Stimulated activated CD4-positive, alpha-beta T cell treated with anti-CD3 and anti-CD28 coated beads, Interleukin-4, amount 100 ng/mL, for 48 hours (primary cell): ENCODE results near the gene EPHB2.

Experiments
- DNase-seq, 2 donors: peaks; one replicate each; pipeline ENCODE4 v3.0.0-alpha.2; 2020; ENCODE audit warnings: low read depth in 2 of 2

Gene EPHB2

GRCh38 chr1:22949822-22950331 lies 239.2 kb downstream of the EPHB2 start:
- no peak for DNase-seq

DNA sequence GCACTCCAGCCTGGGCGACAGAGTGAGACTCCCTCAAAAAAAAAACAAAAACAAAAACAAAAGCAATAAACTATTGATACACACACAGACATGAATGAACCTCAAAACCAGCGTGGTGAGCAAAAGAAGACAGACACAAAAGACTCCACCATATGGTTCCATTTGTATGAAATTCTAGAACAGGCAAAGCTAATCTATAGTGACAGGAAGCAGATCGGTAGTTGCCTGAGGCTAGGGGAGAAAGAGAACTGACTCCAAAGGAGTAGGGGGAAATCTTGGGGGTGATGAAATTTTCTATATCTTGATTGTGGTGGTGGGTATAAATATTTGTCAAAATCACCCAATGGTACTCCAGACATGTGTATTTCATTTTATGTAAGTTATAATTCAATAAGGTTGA lies 241.2 kb downstream of the EPHB2 start:
- no peak for DNase-seq

DNA sequence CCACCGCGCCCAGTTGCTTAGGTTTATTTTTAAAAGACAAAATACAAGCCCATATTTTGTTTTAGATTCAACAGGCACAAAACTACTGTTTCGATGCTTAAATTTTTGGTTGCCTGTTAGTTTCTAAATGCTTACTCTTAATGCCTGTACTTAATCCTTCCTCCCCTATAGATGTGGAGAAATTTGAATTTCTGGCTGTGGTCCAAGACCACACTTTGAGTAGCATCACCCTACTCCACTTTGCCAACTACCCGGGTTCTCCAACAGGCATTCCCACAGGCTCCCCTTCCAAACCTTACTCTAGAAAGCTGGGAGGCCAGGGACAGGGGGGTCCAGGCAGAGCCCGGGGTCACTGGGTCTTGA lies 242.0 kb downstream of the EPHB2 start:
- no peak for DNase-seq

DNA sequence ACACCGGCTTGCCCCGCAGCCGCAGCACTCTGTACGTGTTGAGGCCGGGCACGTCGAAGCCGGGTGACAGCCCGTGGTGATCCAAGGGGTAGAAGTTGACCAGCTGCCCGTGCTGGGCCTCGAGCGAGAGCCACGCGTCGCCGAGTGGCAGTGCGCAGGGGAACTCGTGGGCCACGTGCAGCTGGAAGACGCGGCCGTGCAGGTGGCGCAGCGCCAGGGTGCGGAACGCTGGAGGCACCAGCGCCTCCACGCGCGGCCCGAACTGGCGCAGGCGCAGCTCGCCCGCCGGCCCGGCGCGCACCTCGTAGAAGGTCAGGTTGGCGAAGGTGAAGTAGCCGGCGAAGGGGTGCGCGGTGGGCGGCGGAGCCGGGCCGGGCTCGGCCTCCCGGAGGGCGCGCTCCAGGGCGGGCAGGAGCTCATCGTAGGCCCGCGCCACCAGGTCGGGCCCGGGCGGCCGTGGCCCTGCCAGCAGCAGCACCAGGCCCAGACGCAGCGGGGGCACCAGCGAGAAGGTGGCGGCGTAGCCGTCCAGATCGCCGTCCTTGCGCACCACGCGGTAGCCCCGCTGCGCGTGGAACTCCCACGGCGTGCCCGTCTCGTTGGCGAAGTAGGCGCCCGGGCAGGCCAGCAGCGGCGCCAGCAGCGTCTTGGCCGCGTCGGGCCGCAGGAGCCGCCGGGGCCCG lies 242.6 kb downstream of the EPHB2 start:
- no peak for DNase-seq

GRCh38 chr1:22953740-22954141 lies 243.1 kb downstream of the EPHB2 start:
- DNase-seq, result no peak

- no peak for DNase-seq
Observed at GRCh38 chr1:22955146-22955545, 244.5 kb downstream of the EPHB2 start.

DNA sequence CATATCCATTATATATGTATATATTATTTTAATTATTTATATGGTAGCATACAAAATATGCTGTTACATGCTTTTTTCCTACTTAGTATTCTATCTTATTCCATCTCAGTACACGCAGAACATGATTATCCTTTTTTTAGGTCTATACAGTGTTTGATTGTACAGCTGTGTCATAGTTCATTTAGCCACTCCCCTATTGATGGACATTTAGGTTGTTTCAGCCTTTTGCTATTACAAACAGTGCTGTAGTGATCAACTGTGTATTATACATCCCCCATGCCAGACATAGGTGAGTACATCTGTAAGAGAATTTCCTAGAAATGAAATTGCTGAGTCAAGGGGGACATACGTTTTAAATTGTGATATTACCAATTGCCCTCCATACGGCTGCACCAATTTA lies 246.4 kb downstream of the EPHB2 start:
- no peak for DNase-seq

- DNase-seq, result no peak
Observed at GRCh38 chr1:22958556-22958955, 247.9 kb downstream of the EPHB2 start.

DNA sequence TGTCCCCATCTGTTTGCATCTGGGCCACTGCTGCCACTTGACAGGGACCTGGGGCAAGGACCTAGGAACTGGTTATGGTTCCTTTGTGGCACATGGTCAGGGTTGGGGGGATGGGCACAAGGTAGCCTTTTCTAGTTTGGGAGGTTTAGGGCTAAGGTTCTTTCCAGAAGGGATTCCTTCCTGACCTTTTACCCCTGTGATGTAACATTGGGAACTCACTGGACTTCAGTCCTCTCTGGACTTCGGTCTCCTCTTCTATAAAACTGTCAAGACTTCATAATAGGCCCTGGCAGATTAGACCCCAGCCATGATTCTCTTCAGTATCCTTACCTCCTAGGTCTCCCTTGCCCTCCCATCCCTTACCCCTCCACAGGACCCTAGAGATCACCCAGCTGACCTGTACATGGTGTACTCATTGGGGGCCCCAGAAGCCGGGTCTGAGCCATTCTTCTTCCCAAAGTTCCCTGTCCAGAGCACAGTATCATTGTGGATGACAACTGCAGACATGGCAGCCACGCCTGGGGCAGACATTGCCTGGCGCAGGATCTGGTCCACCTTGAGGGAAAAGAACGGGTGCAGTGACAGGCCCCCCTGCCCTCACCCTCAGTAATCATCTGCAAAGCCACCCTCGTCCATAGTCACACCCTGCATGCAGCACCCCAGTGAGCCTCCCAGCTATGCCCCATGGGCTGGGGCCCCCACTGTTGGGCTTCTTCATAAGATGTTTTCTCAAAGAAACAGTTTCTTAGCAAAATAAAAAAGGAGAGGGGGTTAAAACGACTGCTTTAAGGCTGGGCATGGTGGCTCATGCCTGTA lies 249.1 kb downstream of the EPHB2 start:
- no peak for DNase-seq

- DNase-seq, result no peak
Observed at GRCh38 chr1:22962558-22962957, 251.9 kb downstream of the EPHB2 start.

DNA sequence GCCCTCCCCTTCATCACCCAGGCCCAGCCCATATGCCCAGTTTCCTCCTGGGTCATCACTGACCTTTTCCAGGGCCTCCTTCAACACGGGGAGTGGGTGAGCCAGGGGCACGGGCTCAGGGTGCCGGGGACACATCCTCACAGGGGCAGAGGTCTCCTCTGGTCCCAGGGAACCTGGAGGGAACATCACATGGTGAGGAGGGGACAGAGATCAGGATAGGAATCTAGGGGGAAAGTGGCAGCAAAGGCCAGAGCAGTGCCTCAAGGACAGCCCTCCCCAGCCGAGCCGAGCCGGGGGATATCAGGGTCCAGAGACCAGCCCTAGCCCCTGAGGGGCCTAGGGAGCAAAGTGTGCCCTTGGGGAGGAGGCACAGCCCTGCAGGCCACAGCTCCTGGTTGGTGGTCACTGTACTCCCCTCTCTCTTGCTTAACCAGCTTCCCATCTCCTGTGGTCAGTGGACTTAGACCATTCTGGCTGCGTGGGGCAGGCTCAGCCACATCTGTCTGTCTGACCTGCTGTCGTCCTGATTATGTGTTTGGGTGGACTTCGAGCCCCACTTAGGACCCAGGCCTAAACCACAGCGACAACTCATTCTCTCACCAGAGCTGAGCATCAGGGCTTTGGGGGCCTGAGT lies 252.5 kb downstream of the EPHB2 start:
- no peak for DNase-seq

GRCh38 chr1:22966309-22966708 lies 255.7 kb downstream of the EPHB2 start:
- no peak for DNase-seq

- no peak for DNase-seq
Observed at GRCh38 chr1:22967833-22968232, 257.2 kb downstream of the EPHB2 start.

- DNase-seq, result no peak
Observed at GRCh38 chr1:22969304-22969709, 258.7 kb downstream of the EPHB2 start.

DNA sequence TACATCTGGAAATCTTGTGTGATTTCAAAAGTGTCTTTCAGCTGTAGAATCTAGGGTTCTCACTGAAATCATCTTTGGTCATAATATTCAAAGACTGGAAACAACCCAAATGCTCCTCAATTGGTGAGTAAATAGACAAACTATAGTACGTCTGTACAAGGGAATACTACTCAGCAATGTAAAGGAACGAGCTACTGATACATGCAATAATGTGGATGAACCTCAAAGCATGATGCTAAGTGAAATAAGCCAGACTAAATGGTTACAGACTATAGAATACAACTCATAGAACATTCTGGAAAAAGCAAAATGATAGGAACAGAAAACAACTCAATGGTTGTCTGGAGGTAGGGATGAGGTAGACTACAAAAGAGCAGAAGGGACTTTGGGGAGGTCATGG lies 259.5 kb downstream of the EPHB2 start:
- DNase-seq, result no peak
